HG03103 (cell line): ENCODE data around the gene SOD2.
"Not testable (repeated sequence)": the region's sequence is repeated elsewhere in the genome, so short reads cannot be mapped to it uniquely, and the experiment has no call there.

Experiments
- ATAC-seq: cut with Tn5 transposase; IDR thresholded peaks from one replicate; pipeline ENCODE4 v1.9.1; 2021; ENCODE audit warnings: low read depth; ENCODE audit not compliant: unreplicated experiment

Gene SOD2

GRCh38 chr6:159684013-159684304, 9.1 kb downstream of the SOD2 start:
- ATAC-seq, result no peak

GRCh38 chr6:159682810-159683209, 10.2 kb downstream of the SOD2 start:
- ATAC-seq, result no peak

GRCh38 chr6:159682295-159682694, 10.7 kb downstream of the SOD2 start:
- no peak for ATAC-seq

GRCh38 chr6:159681191-159681880, 11.7 kb downstream of the SOD2 start:
- no peak for ATAC-seq

- no peak for ATAC-seq
Observed at GRCh38 chr6:159680104-159680503, 12.9 kb downstream of the SOD2 start.

GRCh38 chr6:159679091-159680077, 13.7 kb downstream of the SOD2 start:
- no peak for ATAC-seq

GRCh38 chr6:159678574-159678973, 14.5 kb downstream of the SOD2 start:
- no peak for ATAC-seq

- ATAC-seq, result no peak
Observed at GRCh38 chr6:159677506-159678165, 15.4 kb downstream of the SOD2 start.

- ATAC-seq, result no peak
Observed at GRCh38 chr6:159676890-159677505, 16.0 kb downstream of the SOD2 start.

GRCh38 chr6:159676236-159676635, 16.8 kb downstream of the SOD2 start:
- not testable (repeated sequence) for ATAC-seq

GRCh38 chr6:159665868-159666635, 27.0 kb downstream of the SOD2 start:
- no peak for ATAC-seq

- not testable (repeated sequence) for ATAC-seq
Observed at GRCh38 chr6:159663368-159663889, 29.6 kb downstream of the SOD2 start.

GRCh38 chr6:159661977-159662376, 31.1 kb downstream of the SOD2 start:
- ATAC-seq, result not testable (repeated sequence)

GRCh38 chr6:159655409-159655988, 37.5 kb downstream of the SOD2 start:
- ATAC-seq, result no peak

- ATAC-seq, result no peak
Observed at GRCh38 chr6:159654483-159655098, 38.5 kb downstream of the SOD2 start.

GRCh38 chr6:159650314-159650713, 42.7 kb downstream of the SOD2 start:
- no peak for ATAC-seq

- no peak for ATAC-seq
Observed at GRCh38 chr6:159649441-159649840, 43.6 kb downstream of the SOD2 start.

- ATAC-seq, result no peak
Observed at GRCh38 chr6:159646733-159647132, 46.3 kb downstream of the SOD2 start.

- no peak for ATAC-seq
Observed at GRCh38 chr6:159646116-159646515, 46.9 kb downstream of the SOD2 start.
